Midbrain (tissue), 1 donor: Measurements from ENCODE around the gene FUT8.

ENCODE experiments used
- DNase-seq: peaks from one replicate; lab custom pipeline; 2025; lab: John Stamatoyannopoulos, UW

The FUT8 gene

DNA sequence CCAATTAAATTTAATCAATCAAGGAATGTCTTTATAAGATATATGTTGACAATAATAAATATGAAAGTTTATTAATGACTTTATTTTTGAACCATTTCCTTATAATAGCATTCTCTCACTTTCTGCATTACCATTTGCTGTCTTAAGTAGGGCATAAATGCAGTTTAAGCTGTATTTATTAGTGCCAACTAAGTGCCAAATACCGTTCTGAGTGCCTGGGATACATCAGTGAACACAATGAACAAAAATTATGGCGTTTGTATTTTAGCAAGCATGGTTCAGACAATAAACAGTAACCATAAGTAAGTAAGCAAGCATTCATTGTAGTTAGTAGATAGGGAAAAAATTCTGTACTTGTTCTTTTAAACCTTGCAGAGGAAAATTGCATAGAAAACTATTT lies 145.8 kb downstream of the FUT8 start:
- DNase-seq = no peak

DNA sequence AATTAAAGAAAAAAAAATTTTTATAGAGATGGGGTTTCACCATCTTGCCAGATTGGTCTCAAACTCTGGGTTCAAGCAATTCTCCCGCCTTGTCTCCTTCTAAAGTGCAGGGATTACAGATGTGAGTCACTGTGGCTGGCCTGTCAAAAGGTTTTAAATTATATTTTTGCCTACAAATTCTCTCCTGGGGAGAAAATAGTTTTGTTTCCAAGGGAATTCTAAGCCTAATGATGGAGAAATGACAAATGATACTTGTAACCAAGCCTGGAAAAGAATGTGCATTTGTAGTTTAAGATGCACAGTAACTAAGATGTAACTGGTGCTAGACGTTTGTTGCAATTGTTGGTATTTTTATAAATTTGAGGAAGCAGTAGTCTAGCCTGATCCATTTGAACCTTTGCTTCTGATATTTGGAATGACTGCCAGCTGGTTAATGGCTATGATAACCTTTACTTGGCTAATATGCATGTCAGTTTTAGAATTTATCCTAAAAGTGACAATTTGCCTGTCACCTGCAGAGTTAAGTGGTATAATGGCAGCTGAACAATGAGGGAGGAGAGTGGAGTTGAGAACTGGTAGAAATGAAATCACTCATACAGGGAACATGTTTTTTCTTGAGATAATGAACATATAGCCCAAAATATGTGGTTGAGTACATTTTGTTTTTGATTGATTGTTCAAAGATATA lies 148.0 kb downstream of the FUT8 start:
- DNase-seq = no peak

DNA sequence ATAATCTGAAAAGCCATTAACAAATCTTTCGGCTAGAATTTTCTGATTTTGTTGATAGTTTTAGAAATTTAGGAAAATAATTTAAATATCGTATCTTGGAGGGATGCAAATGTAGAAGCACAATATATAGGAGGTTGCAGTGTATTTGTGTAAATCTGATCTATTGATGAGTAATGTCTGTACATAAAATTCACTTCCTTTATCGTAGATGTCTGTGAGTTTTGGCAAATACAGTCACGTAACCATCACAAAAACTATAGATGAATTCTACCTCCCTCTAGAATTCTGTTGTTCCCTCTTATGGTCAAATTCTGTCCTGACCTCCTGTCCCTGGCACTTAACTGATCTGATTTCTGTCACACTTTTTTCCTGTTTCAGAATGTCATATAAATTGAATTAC lies 151.8 kb downstream of the FUT8 start:
- no peak for DNase-seq

DNA sequence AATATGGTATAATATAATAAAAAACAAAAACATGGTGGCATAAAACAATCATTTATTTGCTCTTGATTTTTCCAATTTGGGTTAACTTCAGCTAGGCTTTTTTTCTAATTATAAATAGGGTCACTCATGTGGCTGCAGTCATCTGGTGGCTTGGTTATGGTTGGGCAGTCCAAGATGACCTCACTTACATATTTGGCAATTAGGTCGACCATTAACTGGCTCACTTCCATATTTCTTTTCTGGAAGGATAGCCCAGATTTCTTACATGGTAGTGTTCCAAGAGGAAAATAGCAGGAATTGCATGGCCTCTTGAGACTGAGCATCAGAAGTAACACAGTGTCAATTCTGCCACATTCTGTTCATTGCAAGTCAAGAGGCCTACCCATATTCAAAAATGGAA lies 153.4 kb downstream of the FUT8 start:
- no peak for DNase-seq

DNA sequence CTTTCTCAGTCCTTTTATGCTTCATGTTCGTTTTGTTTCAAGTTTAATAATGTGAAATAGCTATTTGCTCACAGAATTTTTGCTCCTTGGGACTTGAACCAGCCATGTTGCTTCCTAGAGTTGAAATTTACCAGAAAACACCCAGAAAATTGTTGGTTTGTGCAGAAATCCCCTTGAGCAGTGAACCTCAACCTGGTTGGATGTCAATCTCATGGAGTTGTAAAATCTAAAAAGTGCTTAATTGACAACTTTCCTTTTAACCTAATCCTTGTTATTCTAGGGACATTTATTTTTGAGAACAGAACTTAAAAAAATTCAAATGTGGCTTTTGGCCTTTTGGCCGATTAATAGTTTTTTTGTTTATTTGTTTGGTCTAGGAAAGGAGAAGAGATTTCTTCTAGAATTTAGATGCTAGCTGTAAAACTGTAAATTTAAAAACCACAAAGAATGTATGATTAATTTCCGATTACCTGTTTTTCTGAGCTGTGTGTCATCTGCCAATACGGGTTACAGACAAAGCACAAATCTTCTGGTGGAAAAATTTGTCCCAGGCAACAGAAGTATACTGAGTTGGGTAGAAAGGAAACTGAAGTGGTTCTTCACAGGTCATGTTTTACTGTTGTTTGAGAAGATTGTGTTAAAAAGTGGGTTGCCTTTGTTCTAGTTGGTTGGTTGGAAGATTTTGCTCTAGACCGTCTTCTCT lies 154.4 kb downstream of the FUT8 start:
- no peak for DNase-seq

DNA sequence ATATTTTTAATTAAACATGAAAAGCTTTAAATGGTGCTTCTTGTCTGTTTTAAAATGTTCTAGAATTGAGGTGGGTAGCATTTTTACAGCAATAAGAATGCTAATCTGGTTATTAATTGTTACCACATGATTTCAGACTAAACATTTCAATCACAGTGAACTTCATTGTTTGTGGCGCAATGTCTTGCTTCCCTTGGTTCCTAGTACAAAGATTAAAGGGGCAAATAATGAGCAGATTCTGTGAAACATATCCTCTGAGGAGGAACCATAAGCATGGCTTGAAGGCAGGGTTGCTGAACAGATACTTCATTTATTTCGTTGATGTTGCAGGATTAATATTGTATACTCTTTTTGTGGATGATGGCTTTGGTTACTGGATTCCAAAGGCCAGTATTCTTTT lies 162.1 kb downstream of the FUT8 start:
- no peak for DNase-seq

DNA sequence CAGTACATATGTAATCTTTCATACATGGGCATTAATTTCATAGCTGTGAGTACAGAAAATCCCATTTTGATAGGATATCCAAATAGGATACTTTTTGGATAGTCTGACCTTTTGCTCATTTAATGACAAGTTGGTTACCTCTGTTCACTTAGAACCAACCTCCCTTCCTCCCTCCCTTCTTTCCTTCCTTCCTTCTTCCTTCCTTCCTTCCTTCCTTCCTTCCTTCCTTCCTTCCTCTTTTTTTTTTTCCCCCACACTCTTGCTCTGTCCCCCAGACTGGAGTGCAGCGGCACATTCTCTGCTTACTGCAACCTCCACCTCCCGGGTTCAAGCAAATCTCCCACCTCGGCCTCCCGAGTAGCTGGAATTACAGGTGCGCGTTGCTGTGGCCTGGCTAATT lies 162.9 kb downstream of the FUT8 start:
- DNase-seq = no peak

DNA sequence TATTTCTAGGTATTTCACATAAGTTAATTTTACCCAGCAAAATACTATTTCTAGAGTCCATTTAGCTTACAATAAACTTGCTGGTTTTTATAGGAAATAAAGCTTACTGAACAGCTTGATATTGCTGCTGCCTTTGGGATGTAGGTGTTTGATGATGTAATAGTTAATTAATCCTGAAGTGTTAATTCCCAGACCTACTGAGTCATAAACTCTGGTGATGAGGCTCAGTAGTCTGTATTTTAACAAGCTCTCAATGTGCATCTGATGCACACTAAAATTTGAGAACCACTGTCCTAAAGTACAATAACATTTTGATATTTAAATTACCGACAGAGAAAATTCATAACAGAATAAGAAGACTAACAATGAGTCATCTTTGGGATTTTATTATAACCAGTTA lies 168.4 kb downstream of the FUT8 start:
- DNase-seq = no peak

DNA sequence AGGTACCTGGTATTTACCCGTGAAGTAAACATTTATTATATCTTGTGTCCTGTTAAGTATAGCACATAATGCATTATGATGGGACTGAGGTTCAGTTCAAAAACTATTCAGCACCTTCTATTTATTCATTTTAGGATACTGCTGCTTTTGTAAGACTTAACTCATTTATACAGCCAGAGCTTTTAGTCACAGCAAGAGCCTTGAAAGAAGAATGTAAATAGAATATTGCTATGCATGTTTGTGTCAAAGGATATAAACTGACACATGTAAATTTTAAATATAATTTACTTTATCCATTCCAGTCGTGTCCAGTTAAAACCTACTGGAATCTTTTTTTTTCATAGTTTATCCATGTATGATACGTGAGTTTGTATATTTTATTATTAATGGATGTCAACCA lies 168.8 kb downstream of the FUT8 start:
- DNase-seq = no peak

DNA sequence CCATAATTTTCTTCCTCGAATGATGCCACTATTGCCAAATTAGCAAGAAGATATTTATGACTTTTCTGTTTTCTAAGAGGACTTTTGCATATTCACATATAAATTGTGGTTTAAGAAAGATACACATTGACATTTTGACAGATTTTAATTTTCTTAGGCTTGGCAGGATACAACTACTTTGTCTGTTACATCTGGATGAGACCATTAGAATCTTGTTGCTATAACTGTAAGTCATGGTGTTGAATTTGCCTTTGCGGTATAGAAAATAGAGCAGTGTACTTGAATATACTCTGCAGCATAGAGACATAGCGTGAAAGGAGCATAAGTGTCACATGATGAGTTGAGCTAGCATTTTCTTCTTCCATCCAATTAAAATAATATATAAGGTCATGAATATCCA lies 169.3 kb downstream of the FUT8 start:
- no peak for DNase-seq

DNA sequence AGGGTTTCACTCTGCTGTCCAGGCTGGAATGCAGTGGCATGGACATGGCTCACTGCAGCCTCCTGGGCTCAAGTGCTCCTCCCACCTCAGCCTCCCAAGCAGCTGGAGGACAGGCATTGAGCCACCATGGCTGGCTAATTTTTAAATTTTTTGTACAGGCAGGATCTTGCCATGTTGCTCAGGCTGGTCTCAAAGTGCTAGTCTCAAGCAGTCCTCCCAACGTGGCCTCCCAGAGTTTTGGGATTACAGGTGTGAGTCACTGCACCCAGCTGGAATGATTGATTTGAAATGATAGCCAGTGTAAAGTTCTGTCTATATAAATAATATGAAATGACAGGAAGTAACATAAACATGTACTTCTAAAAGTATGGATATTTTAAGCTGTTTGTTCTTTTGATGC lies 172.7 kb downstream of the FUT8 start:
- no peak for DNase-seq

DNA sequence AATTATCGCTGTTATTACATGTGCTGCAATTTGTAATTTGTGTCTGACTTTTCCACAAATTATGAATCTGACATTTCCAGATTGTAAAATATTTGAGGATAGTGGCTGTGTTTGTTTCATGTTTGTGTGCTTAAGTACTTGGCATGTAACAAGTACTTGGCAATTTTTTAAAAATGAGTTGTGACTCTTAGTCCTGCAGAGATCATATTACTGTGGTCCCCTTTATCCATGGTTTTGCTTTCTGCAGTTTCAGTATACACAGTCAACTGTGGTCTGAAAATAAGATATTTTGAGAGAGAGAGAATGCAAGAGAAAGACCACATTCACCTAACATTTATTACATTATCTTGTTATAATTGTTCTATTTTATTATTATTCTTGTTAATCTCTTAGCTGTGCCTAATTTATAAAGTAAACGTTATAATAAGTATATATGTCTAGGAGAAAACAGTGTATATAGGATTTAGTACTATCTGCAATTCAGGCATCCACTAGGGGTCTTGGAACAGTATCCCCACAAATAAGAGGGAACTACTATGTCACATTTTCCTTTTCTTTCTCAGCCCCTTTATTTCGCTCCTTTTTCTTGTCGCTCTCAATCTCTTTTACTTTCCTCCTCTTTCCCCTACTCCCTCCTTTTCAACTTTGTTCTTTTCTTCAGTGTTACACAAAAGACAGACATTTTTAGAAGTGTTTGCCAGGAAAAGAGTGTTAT lies 176.1 kb downstream of the FUT8 start:
- DNase-seq = no peak

DNA sequence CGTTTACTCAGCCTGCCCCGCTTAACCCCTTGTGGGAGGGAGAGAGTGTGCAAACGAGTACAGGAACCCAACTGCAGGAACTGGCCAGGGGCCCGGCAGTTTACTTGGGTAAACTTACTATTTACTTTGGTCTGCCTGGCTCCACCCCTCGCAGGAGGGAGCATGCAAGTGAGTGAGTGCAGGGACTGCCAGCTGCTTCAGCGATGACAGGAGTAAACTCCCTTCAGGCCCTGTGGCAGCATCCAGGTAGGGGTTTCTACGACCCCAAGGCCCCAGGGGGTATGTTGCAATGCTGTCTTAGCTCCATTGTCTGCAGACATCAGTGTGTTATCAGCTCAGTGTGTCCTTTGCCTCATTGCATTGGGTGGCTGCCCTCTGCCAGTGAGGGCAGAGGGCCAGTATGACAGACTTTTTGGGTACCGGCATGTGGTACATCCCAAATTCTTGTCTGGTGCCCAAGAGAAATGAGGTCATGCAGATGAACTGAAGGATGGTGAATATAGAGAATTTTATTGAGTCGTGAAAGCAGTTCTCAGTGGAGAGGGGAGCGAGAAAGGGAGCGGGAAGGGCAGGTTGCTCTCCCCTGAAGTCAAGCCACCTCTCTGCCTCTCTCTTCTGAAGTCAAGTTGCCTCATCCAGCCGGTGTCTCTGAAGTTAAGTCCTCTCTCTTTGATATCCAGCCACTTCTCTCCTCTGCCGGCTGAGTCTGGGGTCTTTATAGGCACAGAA lies 181.8 kb downstream of the FUT8 start:
- DNase-seq = no peak

DNA sequence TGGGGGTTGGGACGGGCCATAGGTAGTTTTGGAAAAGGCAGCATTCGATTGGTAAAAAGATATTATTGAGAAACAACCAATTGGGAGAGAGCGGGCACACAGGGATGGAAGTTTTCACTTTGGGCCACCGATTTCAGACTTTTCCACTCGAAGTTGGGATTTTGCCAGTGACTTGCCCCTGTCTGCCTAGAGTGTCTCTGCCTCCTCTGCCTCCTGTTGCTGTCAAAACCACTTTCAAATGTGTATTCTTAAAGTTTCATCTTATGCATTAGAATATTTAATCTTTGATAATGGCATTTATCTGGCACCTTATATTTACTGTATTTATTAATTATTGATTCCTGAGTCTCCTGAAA lies 182.3 kb downstream of the FUT8 start:
- no peak for DNase-seq

DNA sequence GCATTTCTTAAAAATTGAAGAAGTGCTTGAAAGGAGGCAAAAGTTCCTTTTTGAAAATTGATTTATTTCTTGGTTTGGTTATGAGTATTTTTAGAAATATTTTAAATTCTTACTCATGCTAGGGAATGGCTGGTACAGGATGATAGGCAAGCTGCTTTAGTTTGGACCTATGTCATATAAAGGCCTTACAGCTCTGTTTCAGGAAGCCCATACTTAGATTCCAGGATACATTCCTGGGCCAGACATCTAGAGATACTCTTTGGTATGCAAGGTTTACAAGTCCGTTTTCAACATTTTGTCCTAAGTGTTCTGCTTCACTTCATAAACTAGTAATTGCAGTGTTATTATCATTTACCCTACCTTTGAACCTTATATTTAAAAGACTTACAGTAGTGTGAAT lies 186.8 kb downstream of the FUT8 start:
- DNase-seq = no peak

DNA sequence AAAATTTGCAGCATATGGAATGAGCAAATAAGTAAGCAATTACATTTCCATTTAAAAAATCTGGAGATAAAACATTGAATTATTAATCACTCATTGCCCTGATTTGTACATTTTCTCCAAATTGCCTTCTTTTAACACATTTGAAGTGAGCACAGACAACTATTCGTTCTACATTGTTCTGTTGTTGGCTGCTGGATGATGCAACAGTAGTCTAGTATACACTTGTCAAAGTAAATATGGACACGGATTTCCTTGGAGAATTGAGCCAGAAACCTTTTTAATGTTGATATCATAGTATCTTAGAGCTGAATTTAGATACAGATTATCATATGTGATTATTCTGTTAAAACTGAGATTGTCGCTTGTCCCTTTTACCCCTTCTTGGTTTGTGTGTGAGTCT lies 188.2 kb downstream of the FUT8 start:
- no peak for DNase-seq

DNA sequence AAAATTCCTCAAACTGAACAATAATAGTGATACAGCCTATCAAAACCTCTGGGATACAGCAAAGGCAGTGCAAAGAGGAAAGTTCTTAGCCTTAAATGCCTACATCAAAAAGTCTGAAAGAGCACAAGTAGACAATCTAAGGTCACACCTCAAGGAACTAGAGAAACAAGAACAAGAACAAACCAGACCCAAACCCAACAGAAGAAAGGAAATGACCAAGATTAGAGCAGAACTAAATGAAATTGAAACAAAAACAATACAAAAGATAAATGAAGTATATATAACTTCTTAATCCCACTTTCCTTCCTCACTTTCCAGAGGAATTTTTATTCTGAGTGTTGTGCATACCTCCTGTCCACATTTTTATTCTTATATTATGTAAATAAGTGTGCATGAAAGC lies 192.0 kb downstream of the FUT8 start:
- DNase-seq = no peak

DNA sequence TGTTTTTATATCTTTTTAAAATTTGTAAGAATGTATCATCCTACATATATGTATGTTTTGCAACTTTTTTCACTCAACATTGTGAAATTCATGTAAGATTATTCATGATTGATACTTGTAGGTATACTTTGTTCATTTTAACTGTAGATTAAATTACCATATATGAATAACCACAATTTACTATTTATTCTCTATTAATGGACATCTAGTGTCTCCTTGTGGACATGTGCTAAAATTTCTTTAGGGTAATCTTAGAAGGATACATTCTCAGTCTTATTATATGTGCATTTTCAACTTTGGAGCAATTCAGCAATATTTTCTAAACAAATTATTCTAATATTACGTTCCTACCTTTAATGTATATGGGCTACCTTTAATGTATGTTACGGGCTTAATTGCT lies 192.4 kb downstream of the FUT8 start:
- DNase-seq = no peak

DNA sequence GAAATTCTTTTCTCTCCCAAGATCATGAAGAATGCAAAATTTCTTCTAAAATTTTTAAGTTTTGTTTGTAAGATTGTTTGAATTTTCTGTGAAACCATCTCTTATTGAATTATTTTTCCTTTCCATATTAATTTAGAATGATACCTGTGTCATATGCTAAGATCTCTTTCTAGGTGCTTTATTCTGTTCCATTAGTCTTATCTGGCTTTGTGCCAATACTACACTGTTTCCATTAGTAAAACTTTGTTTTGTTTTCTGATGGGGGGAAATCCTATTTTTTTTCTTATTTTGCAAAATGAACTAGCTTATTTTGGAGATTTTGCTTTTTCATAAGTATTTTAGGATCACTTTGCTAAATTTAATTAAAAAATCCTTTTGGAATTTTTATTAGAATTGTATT lies 193.9 kb downstream of the FUT8 start:
- DNase-seq = no peak

DNA sequence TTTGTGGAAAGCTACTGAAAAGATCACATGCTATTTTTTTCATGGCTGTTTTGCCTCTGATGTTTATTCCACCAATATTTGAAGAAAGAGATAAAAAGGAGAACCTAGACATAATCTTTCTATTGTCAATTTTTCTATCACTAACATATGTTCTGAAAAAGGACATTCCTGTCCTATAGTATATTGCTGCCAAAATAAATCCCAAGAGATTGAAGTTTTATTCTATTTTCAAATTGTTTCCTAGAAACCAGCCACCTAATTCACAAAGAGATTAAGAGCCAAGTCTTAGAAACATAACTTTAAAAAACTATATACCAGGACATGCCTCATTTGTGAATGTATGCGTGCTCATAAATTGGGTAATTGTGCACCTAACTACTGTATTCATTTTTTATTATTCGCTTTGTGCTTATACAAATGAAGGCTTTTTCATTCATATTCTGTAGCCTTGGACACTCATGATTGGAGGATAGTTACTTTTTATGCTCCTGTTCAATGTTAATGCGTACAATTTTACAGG lies 200.7 kb downstream of the FUT8 start:
- no peak for DNase-seq

DNA sequence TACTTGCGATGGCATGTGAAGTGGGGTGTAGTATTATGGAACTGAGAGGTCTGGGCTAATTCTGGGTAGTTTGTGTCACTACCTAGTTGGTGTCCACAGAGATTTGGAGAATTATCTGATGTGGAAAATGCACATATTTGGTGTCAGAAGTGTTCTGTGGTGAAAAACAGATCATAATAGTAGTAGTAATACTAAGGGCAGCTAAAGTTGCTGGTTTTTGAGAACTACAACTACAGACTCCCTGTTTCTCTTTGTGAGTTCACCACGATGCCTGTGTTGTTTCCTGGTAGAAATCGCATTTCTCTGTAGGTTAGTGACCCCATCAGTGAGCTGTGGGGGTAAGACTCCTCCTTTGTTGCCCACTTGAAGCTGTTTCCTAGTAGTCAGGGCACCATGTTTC lies 206.5 kb downstream of the FUT8 start:
- no peak for DNase-seq

DNA sequence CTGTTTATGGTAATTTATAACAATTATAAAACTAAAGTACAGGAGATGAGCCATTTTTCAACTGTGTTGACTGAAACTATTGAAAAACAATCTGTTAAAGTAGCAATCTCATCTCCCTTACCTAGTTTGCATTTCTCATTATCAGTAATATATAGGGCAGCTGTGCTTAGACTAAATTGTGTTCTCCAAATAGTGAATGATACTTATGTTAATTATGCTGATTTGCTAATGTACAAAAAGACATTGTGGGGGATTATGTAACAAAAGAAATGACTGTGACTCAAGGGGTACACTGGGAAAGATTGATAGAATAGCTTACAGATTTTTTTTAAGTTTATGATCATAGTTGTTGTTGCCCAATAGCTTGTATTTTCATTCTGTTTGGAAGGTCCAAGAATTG lies 207.7 kb downstream of the FUT8 start:
- DNase-seq = no peak

DNA sequence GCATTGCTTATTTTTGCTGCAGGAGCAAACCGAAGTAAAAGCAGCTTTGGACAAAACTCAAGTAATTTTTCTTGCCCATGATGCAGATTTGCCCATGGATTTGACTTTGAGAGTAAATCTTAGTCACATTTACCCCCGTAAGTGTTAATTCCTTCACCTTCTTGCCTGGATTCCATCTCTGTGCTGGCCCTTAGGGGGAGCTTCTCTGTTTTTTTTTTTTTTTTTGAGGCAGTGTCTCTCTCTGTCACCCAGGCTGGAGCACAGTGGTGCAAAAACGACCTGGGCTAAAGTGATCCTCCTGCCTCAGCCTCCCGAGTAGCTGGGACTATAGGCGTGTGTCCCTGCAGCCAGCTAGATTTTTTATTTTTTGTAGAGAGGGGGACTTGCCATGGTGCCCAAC lies 210.2 kb downstream of the FUT8 start:
- no peak for DNase-seq
